NCI-H146 treated with DMSO at 0.1 percent for 48 hours (cell line): ENCODE measurements around the gene SLC38A2.
A peak's percentile ranks its signal among the peaks of the same experiment; 100 is the strongest.
"Not testable (repeated sequence)": the region's sequence is repeated elsewhere in the genome, so short reads cannot be mapped to it uniquely, and the experiment has no call there.

ENCODE experiments used
- DNase-seq: peaks from one replicate; lab custom pipeline; 2025; ENCODE audit not compliant: unreplicated experiment; lab: John Stamatoyannopoulos, UW

SLC38A2 gene

GRCh38 chr12:46372544-46373300 lies at the start of gene SLC38A2:
Gene SLC38A2 (minus strand): TSS chr12:46372773. CDS start chr12:46371293, 1,480 bp downstream.
- peak; percentile 83 for DNase-seq

- DNase-seq, result no peak
These were observed 47.1 kb upstream of the SLC38A2 start for GRCh38 chr12:46419675-46420074.

DNA sequence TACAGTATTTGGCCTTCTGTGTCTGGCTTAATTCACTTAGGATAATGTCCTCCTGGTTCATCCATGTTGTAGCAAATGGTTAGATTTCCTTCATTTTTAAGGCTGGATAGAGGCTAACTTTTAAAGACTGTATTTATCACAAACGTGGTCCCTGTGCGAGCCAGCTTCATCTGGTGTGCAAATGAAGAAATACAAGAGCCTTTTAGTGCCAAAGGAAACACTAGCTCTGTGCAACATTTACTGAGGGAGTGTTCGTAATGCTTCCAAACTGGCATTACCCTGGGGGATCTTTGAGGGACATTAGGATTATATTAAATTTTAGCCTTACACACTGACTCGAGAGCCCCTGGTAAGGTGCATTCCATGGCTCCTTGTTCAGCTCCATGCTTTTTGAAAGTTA lies 43.0 kb upstream of the SLC38A2 start:
- no peak for DNase-seq

DNA sequence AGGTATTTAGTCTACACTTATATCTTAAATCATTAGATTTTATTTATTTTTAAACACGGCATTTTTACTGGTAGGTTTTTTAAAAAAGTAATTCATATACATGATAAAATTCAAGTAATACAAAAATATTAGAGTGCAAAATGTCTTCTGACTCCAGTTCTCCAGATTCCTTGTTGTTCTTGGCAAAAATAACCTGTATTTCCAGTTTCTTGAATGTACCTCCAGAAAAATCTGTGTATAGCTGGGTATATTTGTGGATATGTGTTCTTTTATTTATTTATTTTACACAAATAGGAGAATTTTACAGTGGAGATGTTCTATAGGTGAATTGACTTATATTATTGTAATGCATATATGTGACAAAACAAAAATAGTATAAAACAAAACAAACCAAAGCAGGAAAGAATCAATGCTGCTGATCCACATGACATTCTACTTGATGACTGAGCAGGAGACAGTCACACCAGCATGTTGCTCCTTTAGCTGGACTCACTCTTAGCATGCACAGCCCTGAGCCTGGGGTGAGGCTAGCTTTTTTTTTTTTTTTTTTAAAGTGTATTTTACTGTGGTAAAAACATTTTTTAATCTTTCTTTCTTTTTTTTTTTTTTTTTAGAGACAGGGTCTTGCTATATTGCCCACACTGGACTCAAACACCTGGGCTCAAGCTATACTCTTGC lies 42.2 kb upstream of the SLC38A2 start:
- no peak for DNase-seq

- DNase-seq, result no peak
These were observed 40.8 kb upstream of the SLC38A2 start for GRCh38 chr12:46413368-46413767.

GRCh38 chr12:46412857-46413256 lies 40.3 kb upstream of the SLC38A2 start:
- no peak for DNase-seq

GRCh38 chr12:46410495-46410894 lies 37.9 kb upstream of the SLC38A2 start:
- DNase-seq, result no peak

- DNase-seq, result no peak
These were observed 37.4 kb upstream of the SLC38A2 start for GRCh38 chr12:46409974-46410373.

- no peak for DNase-seq
These were observed 36.8 kb upstream of the SLC38A2 start for GRCh38 chr12:46409342-46409741.

DNA sequence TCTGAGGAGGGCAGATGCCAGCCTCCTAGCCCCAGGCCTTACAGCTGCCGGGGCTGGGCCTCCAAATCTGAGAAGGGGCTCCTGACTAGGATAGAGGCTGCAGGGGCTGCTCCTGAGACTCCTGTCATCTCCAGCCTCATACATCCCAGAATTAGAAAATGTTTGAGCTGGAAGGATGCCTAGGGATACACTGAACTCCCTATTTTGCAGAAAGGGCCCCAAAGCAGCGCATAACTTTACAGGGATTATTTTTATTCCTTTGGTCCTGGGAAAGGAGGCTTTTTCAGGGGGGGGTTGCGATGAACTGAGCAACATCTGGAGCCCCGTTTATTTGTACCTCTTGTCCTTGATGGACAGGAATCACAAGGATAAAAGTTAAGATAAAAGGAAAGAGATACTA lies 35.9 kb upstream of the SLC38A2 start:
- DNase-seq, result no peak

DNA sequence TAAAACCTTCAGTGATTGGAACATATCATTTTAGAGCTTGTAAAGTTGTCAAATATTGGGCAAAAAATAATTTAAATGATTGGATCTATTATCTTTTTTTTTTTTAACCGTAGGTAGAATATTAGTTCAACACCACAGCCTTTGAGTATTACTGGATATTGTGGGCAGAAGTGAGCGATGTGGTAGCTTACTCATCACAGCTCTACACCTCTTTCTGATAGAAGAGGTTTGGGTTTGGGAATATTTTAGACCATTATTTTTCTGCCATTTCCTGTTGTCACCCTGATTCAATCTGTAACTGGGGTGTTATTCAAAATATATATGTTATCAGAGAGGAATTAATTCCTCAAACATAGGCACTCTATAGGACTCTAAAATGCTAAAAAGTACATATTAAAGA lies 34.8 kb upstream of the SLC38A2 start:
- DNase-seq, result no peak

DNA sequence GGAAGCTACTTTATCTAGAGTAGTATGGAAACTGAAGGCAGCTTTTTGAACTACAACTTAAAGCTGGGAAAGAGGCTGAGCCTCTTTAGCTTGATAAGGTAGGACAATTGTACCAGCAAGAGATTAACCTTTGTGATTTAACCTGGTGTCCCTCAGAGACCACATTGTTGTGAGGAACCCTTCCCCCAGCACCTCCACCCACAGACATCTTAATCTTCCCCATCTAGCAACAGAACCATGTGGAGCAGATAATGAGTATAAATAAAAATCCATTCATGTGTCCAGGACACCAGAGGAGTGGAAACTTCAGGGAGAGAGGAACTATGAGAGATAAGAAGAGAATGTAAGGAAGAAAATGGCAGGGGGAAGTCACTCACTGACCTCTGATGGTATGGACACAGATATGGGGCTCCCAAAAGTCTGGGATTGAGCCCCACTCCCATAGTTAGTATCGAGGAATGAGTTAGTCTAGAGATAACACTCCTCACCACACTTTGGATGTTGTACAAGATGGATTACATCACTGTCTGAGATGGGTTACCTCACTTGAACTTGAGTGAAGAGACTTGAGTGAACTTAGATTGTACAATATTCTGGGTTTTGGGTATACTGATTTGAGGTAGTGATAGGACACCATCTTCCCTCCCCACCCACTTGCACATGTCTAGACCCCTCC lies 33.9 kb upstream of the SLC38A2 start:
- no peak for DNase-seq

DNA sequence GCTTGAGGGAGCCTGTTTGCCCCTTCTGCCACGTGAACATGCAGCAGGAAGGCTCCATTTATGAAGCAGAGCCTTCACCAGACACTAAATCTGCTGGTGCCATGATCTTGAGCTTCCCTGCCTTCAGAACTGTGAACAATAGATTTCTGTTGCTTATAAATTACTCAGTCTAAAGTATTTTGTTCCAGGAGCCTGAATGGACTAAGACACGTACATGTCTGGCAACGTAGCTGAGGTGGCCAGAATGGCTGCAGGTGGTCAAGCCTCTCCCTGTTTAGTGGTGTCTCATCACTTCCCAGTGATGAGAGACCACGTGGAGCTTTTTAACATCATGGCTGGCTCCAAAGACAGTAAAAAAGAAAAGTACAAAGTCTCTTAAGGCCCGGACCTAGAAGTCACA lies 32.2 kb upstream of the SLC38A2 start:
- DNase-seq, result no peak

DNA sequence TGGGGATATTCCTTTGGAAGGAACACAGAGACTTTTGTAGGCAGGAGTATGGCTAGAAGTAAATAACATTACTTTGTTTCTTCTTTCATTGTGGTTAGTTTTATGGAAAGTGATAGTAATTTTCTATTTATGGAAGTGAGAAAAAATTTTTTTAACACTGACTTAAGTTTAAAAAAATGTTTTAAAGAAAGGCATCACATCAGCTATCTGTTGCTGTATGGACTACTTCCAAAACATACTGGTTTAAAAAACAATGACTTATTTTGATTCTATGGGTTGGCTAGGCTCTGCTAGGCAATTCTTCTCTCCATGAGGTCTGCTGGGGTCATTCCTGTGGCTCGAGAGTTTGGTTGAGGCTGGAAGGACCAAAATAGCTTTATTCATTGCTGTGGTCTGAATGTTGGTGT lies 31.7 kb upstream of the SLC38A2 start:
- no peak for DNase-seq

DNA sequence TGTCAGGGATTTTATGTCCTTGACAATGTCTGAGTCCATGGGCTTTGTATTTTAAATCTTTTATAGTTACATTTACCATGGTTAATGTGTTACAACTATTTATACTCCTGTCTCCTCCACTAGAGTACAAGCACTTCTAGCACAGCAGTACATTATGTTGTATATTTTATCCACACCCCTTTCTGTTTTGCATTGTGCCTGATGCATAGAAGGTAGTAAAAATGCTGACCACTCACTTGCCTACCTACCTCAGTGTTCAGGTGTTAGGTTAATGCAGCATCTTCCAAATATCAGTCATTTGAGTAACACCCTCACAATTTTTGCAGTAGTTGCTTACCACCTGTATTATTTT lies 31.1 kb upstream of the SLC38A2 start:
- DNase-seq, result no peak

GRCh38 chr12:46402941-46403718 lies 30.6 kb upstream of the SLC38A2 start:
- DNase-seq, result no peak

DNA sequence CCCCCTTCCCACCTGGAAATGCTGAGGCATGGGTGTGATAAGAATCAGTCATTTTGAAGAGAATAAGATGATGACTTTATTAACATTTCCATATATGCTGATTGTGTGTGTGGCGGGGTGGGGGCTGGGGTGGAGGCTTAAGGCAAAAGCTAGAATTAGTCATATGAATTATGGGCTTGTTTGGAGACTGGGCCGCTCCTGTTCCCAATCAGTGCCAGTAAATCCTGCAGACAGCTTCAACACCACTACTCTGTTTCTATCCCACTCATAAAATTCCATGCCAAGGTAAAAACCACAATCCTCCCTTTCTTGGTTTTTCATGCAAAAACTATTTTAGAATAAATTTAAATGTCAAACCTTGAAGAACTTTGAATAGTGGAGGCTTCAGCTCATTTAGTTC lies 29.9 kb upstream of the SLC38A2 start:
- DNase-seq, result no peak

DNA sequence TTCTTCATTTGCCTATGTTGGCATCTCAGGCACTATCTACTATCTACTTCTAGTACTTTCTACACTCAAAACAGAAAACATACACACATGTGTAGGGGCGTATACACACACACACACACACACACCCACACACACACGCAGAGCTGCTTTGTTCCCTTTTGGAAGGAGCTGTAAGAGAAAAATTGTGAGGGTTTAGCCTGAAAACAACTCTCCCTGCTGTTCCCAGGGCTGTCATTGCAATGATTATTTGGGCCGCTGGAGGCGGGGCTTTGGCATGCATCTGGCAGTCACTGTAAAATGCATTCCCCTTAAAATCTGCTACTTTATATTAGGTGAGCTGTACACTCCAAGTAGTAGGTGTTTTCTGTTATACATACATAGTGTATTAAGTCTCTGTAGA lies 29.1 kb upstream of the SLC38A2 start:
- no peak for DNase-seq

DNA sequence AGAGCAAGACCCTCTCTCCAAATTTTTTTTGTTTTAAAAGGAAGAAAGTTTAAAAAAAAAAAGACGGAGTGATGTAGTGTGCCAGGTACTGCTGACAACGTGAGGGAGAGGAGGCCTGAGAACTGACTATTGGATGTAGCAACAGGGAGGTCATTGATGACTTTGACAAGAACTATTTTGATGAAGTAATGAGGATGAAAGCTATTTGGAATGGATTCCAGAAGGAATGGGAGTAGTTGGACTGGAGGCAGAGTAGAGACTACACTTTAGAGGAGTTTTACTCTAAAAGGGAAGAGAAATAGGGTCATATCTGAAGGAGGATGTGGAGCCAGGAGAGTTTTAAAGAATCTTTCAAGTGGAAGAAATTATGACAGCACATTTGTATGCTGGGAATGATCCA lies 27.8 kb upstream of the SLC38A2 start:
- DNase-seq, result no peak

- not testable (repeated sequence) for DNase-seq
These were observed 27.1 kb upstream of the SLC38A2 start for GRCh38 chr12:46399461-46400248.

DNA sequence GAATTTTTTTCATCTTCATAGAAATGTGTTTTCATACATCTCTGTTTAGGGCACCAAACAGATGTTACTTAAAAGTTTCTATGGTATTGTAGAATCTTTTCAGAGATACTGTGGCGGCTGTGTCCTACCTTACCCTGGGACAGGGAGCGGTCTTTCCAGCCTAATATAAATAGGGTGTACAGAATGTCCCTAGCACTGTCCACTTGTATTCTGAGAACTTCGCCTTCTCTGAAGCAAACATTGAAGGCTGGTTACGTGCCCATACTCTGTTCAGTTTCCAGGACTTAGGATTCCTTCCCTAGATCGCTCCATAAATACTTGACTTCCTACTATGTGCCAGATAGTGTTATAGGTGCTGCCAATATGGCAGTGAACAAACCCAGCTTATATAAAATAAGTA lies 24.3 kb upstream of the SLC38A2 start:
- no peak for DNase-seq
